Neuronal stem cell (in vitro differentiated cells): ENCODE measurements around the gene GOLGB1.

Experiments
- DNase-seq: peaks from one replicate; pipeline ENCODE4 v3.0.0-alpha.2; 2013; ENCODE audit warnings: low spot score
- H2AFZ ChIP-seq: one replicate; pipeline ENCODE4 v1.6.1; 2013; ENCODE audit warnings: mild to moderate bottlenecking, low read length, inconsistent platforms
- H2AK5ac ChIP-seq: 2 replicates; pipeline ENCODE4 v1.6.1; 2013; ENCODE audit warnings: low read depth, mild to moderate bottlenecking, inconsistent platforms, low read length, moderate library complexity, mixed read lengths
- H2BK120ac ChIP-seq: 2 replicates; pipeline ENCODE4 v1.6.1; 2013; ENCODE audit warnings: low read depth, mild to moderate bottlenecking, inconsistent platforms, low read length, moderate library complexity, mixed read lengths
- H2BK12ac ChIP-seq: one replicate; pipeline ENCODE4 v1.6.1; 2013; ENCODE audit warnings: low read length, inconsistent platforms
- H2BK15ac ChIP-seq: 2 replicates; pipeline ENCODE4 v1.6.1; 2013; ENCODE audit warnings: mild to moderate bottlenecking, low read length, inconsistent platforms, mixed read lengths
- H2BK5ac ChIP-seq: one replicate; pipeline ENCODE4 v1.6.1; 2013; ENCODE audit warnings: inconsistent platforms, mild to moderate bottlenecking, low read length, moderate library complexity
- H3K14ac ChIP-seq: one replicate; pipeline ENCODE4 v1.6.1; 2013; ENCODE audit warnings: low read length, inconsistent platforms
- H3K18ac ChIP-seq: 2 replicates; pipeline ENCODE4 v1.6.1; 2013; ENCODE audit warnings: low read length, inconsistent platforms
- H3K23ac ChIP-seq: 2 replicates; pipeline ENCODE4 v1.6.1; 2013; ENCODE audit warnings: low read depth, mild to moderate bottlenecking, mixed read lengths, low read length, inconsistent platforms; ENCODE audit not compliant: poor library complexity
- H3K27ac ChIP-seq: replicated peaks from 3 replicates; pipeline ENCODE4 v1.5.1; 2013; ENCODE audit warnings: low read length, inconsistent platforms
- H3K27me3 ChIP-seq, 3 experiments: 2 replicates each; pipeline ENCODE4 v1.6.1; 2013; ENCODE audit warnings: low read length in 3 of 3, mild to moderate bottlenecking in 2 of 3, inconsistent platforms in 1 of 3, low read depth in 1 of 3, mixed read lengths in 1 of 3, moderate library complexity in 1 of 3; ENCODE audit not compliant: control insufficient read depth in 3 of 3, insufficient read depth in 3 of 3
- H3K36me3 ChIP-seq, 2 donors: replicated peaks in 1 of 2; 2 replicates each; pipeline ENCODE4 v1.6.1; 2013; ENCODE audit warnings: low read length in 2 of 2; ENCODE audit not compliant: control insufficient read depth in 2 of 2, insufficient read depth in 2 of 2
- H3K4ac ChIP-seq: 2 replicates; pipeline ENCODE4 v1.6.1; 2013; ENCODE audit warnings: inconsistent platforms, mild to moderate bottlenecking, low read length, moderate library complexity
- H3K4me1 ChIP-seq, 2 donors: 1 replicate in 1 of 2; 2 replicates in 1 of 2; pipeline ENCODE4 v1.6.1; 2013; ENCODE audit warnings: low read length in 2 of 2, low read depth in 1 of 2; ENCODE audit not compliant: control insufficient read depth in 2 of 2, insufficient read depth in 1 of 2
- H3K4me2 ChIP-seq: one replicate; pipeline ENCODE4 v1.6.1; 2013; ENCODE audit warnings: mild to moderate bottlenecking, low read length, inconsistent platforms; ENCODE audit not compliant: insufficient read depth, poor library complexity, severe bottlenecking
- H3K4me3 ChIP-seq, 2 donors: 2 replicates each; pipeline ENCODE4 v1.5.1; 2013; ENCODE audit warnings: low read length in 2 of 2, mild to moderate bottlenecking in 2 of 2, inconsistent platforms in 1 of 2, moderate library complexity in 1 of 2
- H3K79me1 ChIP-seq: one replicate; pipeline ENCODE4 v1.6.1; 2013; ENCODE audit warnings: low read depth, mild to moderate bottlenecking, inconsistent platforms, low read length, moderate library complexity
- H3K9ac ChIP-seq: one replicate; pipeline ENCODE4 v1.6.1; 2013; ENCODE audit warnings: mild to moderate bottlenecking, low read depth, low read length, inconsistent platforms; ENCODE audit not compliant: poor library complexity
- H3K9me3 ChIP-seq, 2 donors: replicated peaks in 1 of 2; 2 replicates each; pipeline versions ENCODE3 to v1.6.1; 2013; ENCODE audit warnings: low read length in 2 of 2, mild to moderate bottlenecking in 2 of 2, inconsistent platforms in 1 of 2, low read depth in 1 of 2, mixed read lengths in 1 of 2, moderate library complexity in 1 of 2; ENCODE audit not compliant: control insufficient read depth in 2 of 2, insufficient read depth in 1 of 2
- H4K8ac ChIP-seq: one replicate; pipeline ENCODE4 v1.6.1; 2013; ENCODE audit warnings: low read depth, mild to moderate bottlenecking, inconsistent platforms, low read length, moderate library complexity
- H4K91ac ChIP-seq: one replicate; pipeline ENCODE4 v1.6.1; 2013; ENCODE audit warnings: low read length, low read depth, mild to moderate bottlenecking, inconsistent platforms; ENCODE audit not compliant: poor library complexity
- WGBS, 2 donors: extraction: QIAGEN DNeasy Blood & Tissue Kit; methylation state at CpG; one replicate each; pipeline ENCODE4 v1.1.7; 2013; ENCODE audit warnings: missing lambda C conversion rate in 2 of 2, mixed read lengths in 1 of 2; ENCODE audit not compliant: insufficient read length in 2 of 2, insufficient replicate concordance in 1 of 2; ENCODE audit errors: extremely low coverage in 2 of 2; 5-methylcytosine and 5-hydroxymethylcytosine counted together

The GOLGB1 gene

GRCh38 chr3:121710347-121710746, 39.2 kb downstream of the GOLGB1 start:
- Histone ChIP-seq H2BK5ac (no peak overlapping the region), H3K4me2 (no peak overlapping the region), H2AK5ac (no peak overlapping the region), H2BK12ac (no peak overlapping the region), H3K18ac (no peak overlapping the region), H2BK15ac (no peak overlapping the region), H3K14ac (no peak overlapping the region), H3K9ac (no peak overlapping the region), H3K79me1 (no peaks in the 10 kb centered on the region), H3K4me1 (no peaks in the 10 kb centered on the region), H3K27me3 (no peaks in the 10 kb centered on the region), H3K23ac (no peak overlapping the region), H2BK120ac (no peak overlapping the region), H3K27ac (no peak overlapping the region), H4K8ac (no peak overlapping the region), H3K36me3 (peaks cover 4 to 66% of the 10 kb centered on the region in 2 donors), H3K9me3 (no peaks in the 10 kb centered on the region), H2AFZ (no peak overlapping the region), H3K4ac (no peak overlapping the region), H3K4me3 (no peak overlapping the region), H4K91ac (no peak overlapping the region)
- WGBS, 2 donors = no CpG with 5 or more reads among the region's 1 CpG
- DNase-seq = no peak

DNA sequence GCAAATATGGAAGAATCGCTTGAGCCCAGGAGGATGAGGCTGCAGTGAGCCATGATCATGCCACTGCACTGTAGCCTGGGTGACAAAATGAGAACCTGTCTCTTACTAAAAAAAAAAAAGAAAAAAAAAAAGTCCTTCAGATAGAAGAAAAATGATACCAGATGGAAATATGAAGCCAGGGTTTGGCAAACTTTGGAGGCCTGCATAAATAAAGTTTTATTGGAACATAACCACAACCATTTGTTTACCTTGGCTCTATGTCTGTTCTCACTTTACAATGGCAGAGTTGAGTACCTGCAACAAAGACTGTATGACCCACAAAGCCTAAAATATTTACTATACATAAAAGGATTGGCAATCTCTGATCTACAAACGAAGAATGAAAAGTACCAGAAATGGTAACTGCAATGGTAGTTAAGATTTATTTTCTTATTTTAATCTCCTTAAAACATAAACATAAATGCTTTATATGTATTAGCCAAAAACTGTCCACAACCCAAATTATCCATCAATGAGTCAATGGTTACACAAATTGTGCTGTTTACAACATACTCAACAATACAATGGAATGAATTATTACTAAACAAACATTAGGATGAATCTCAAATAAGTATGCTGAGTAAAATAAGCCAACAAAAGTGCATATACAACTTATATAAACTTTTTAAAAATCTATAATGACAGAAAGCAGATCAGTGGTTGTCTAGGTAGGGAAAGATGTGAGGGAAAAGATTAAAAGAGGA, 41.8 kb downstream of the GOLGB1 start:
- no peak overlapping the region for H2AK5ac ChIP-seq
- H3K4me1 ChIP-seq = no peaks in the 10 kb centered on the region
- no peak overlapping the region for H2BK15ac ChIP-seq
- peaks cover 4 to 55% of the 10 kb centered on the region in 2 donors for H3K36me3 ChIP-seq
- no peak overlapping the region for H3K4me2 ChIP-seq
- no peak overlapping the region for H2AFZ ChIP-seq
- no peak overlapping the region for H4K8ac ChIP-seq
- no peak overlapping the region for H2BK12ac ChIP-seq
- H3K18ac ChIP-seq = no peak overlapping the region
- no peak overlapping the region for H3K23ac ChIP-seq
- no peak for DNase-seq
- H3K4ac ChIP-seq = no peak overlapping the region
- peaks cover 0 to 6% of the 10 kb centered on the region in 2 donors for H3K9me3 ChIP-seq
- no peak overlapping the region for H3K27ac ChIP-seq
- no peak overlapping the region for H2BK5ac ChIP-seq
- H3K14ac ChIP-seq = no peak overlapping the region
- no peak overlapping the region for H3K9ac ChIP-seq
- H3K79me1 ChIP-seq = no peaks in the 10 kb centered on the region
- H2BK120ac ChIP-seq = no peak overlapping the region
- H3K4me3 ChIP-seq = no peak overlapping the region
- no peak overlapping the region for H4K91ac ChIP-seq
- no CpG with 5 or more reads among the region's 2 CpGs for WGBS, 2 donors
- no peaks in the 10 kb centered on the region for H3K27me3 ChIP-seq

- H2AK5ac ChIP-seq = no peak overlapping the region
- no peak overlapping the region for H3K27ac ChIP-seq
- no peak overlapping the region for H3K4me2 ChIP-seq
- H4K91ac ChIP-seq = no peak overlapping the region
- DNase-seq = no peak
- H3K4ac ChIP-seq = no peak overlapping the region
- no peak overlapping the region for H3K9ac ChIP-seq
- no peak overlapping the region for H2BK120ac ChIP-seq
- no peak overlapping the region for H2BK15ac ChIP-seq
- H3K4me3 ChIP-seq = no peak overlapping the region
- H2BK12ac ChIP-seq = no peak overlapping the region
- peaks cover 4 to 62% of the 10 kb centered on the region in 2 donors for H3K36me3 ChIP-seq
- WGBS, 2 donors = no CpG with 5 or more reads among the region's 5 CpGs
- no peak overlapping the region for H3K14ac ChIP-seq
- H3K4me1 ChIP-seq = no peaks in the 10 kb centered on the region
- H3K79me1 ChIP-seq = no peaks in the 10 kb centered on the region
- H3K9me3 ChIP-seq = peaks cover 0 to 6% of the 10 kb centered on the region in 2 donors
- no peak overlapping the region for H2AFZ ChIP-seq
- H3K23ac ChIP-seq = no peak overlapping the region
- H4K8ac ChIP-seq = no peak overlapping the region
- H3K27me3 ChIP-seq = no peaks in the 10 kb centered on the region
- H2BK5ac ChIP-seq = no peak overlapping the region
- H3K18ac ChIP-seq = no peak overlapping the region
These were observed 44.0 kb downstream of the GOLGB1 start for GRCh38 chr3:121705541-121705940.

GRCh38 chr3:121703973-121704372, 45.6 kb downstream of the GOLGB1 start:
- no CpG with 5 or more reads among the region's 5 CpGs for WGBS, 2 donors
- Histone ChIP-seq H3K36me3 (peaks cover 4 to 77% of the 10 kb centered on the region in 2 donors), H3K4me1 (no peaks in the 10 kb centered on the region)

More at GRCh38 chr3:121703973-121704372, 45.6 kb downstream of the GOLGB1 start:
- Histone ChIP-seq H3K9ac (no peak overlapping the region), H3K27ac (no peak overlapping the region), H2BK5ac (no peak overlapping the region), H3K18ac (no peak overlapping the region), H2AFZ (no peak overlapping the region), H3K23ac (no peak overlapping the region), H2BK12ac (no peak overlapping the region), H3K79me1 (no peaks in the 10 kb centered on the region), H4K8ac (no peak overlapping the region), H3K9me3 (peaks cover 0 to 6% of the 10 kb centered on the region in 2 donors), H3K27me3 (no peaks in the 10 kb centered on the region), H3K4me2 (no peak overlapping the region), H2BK15ac (no peak overlapping the region), H2BK120ac (no peak overlapping the region), H3K4ac (no peak overlapping the region), H3K4me3 (no peak overlapping the region), H4K91ac (no peak overlapping the region), H3K14ac (no peak overlapping the region), H2AK5ac (no peak overlapping the region)
- no peak for DNase-seq
